H1 (cell line): Measurements from ENCODE around the gene TBCB. TPM values are rescaled to one million over a fixed set of nuclear protein-coding genes. Genes with fewer than 3 reads are reported as not detected.
A peak's percentile ranks its signal among the peaks of the same experiment; 100 is the strongest.

ENCODE experiments used
- ASH2L ChIP-seq: fragments of 200-600, 300-600 bp; sonication (generic); IDR thresholded peaks from one replicate; pipeline ENCODE4 v1.7.1; 2017; ENCODE audit warnings: low read length
- ATF2 ChIP-seq: IDR thresholded peaks from 2 replicates; pipeline ENCODE4 v1.6.1; 2012; ENCODE audit warnings: low read length, inconsistent platforms
- ATF3 ChIP-seq: IDR thresholded peaks from 2 replicates; pipeline ENCODE4 v1.6.1; 2011; ENCODE audit warnings: low read depth, mild to moderate bottlenecking, low read length; ENCODE audit not compliant: insufficient read depth
- BACH1 ChIP-seq: IDR thresholded peaks from 2 replicates; pipeline ENCODE4 v1.6.1; 2012; ENCODE audit warnings: low read length, improper control_type of control experiment
- BRCA1 ChIP-seq: IDR thresholded peaks from 2 replicates; pipeline ENCODE4 v1.6.1; 2012; ENCODE audit warnings: low read depth, low read length, improper control_type of control experiment
- CTCF ChIP-seq, 3 experiments: IDR thresholded peaks; 1 replicate in 2 of 3; 2 replicates in 1 of 3; pipeline versions ENCODE4 v1.5.1 to v1.6.1; 2011; ENCODE audit warnings: low read length in 3 of 3, mild to moderate bottlenecking in 3 of 3, inconsistent platforms in 2 of 3, low read depth in 1 of 3, moderate library complexity in 1 of 3; ENCODE audit not compliant: insufficient read depth in 1 of 3; ENCODE audit errors: control extremely low read depth in 1 of 3
- E2F6 ChIP-seq: IDR thresholded peaks from 2 replicates; pipeline ENCODE4 v1.6.1; 2012; ENCODE audit warnings: inconsistent platforms
- EP300 ChIP-seq, 2 experiments: IDR thresholded peaks; 1 replicate in 1 of 2; 2 replicates in 1 of 2; pipeline ENCODE4 v1.6.1; 2011 to 2012; ENCODE audit warnings: low read depth in 2 of 2, low read length in 2 of 2, mild to moderate bottlenecking in 2 of 2, borderline replicate concordance in 1 of 2, inconsistent platforms in 1 of 2, moderate library complexity in 1 of 2
- FOSL1 ChIP-seq: IDR thresholded peaks from 2 replicates; pipeline ENCODE4 v1.6.1; 2011; ENCODE audit warnings: mild to moderate bottlenecking, low read depth, low read length, moderate library complexity; ENCODE audit not compliant: insufficient read depth
- JUN ChIP-seq: IDR thresholded peaks from 2 replicates; pipeline ENCODE4 v1.6.1; 2011; ENCODE audit warnings: low read depth, mild to moderate bottlenecking, improper control_type of control experiment, low read length
- KDM1A ChIP-seq: fragments of 200-600, 300-600 bp; sonication (generic); IDR thresholded peaks from 2 replicates; pipeline ENCODE4 v1.7.1; 2016; ENCODE audit warnings: mild to moderate bottlenecking, low read length, borderline replicate concordance
- KDM4A ChIP-seq: IDR thresholded peaks from one replicate; pipeline ENCODE4 v1.7.1; 2012; ENCODE audit warnings: low read depth, mild to moderate bottlenecking, moderate library complexity, low read length, inconsistent platforms; ENCODE audit not compliant: severe bottlenecking
- POLR2A ChIP-seq, 2 experiments: IDR thresholded peaks; 1 replicate in 1 of 2; 2 replicates in 1 of 2; pipeline ENCODE4 v1.6.1; 2011; ENCODE audit warnings: low read depth in 2 of 2, low read length in 2 of 2, mild to moderate bottlenecking in 2 of 2; ENCODE audit errors: control extremely low read depth in 1 of 2
- POLR2AphosphoS5 ChIP-seq: IDR thresholded peaks from 2 replicates; pipeline ENCODE4 v1.6.1; 2011; ENCODE audit warnings: low read depth, low read length
- RBBP5 ChIP-seq: IDR thresholded peaks from 2 replicates; pipeline ENCODE4 v1.7.1; 2012; ENCODE audit warnings: low read depth, mild to moderate bottlenecking, inconsistent platforms, low read length, moderate library complexity, borderline replicate concordance
- SIN3A ChIP-seq, 2 experiments: IDR thresholded peaks in 1 of 2; conservative IDR thresholded peaks in 1 of 2; 2 replicates each; pipeline ENCODE4 v1.6.1; 2011 to 2012; ENCODE audit warnings: low read length in 2 of 2, improper control_type of control experiment in 1 of 2, low read depth in 1 of 2, mild to moderate bottlenecking in 1 of 2
- SIRT6 ChIP-seq: IDR thresholded peaks from one replicate; pipeline ENCODE4 v1.7.1; 2012; ENCODE audit warnings: low read length, inconsistent platforms
- YY1 ChIP-seq: IDR thresholded peaks from 2 replicates; pipeline ENCODE4 v1.6.1; 2011; ENCODE audit warnings: low read depth, mild to moderate bottlenecking, low read length
- polyA plus RNA-seq, 7 experiments: library from polyadenylated mRNA; depleted of rRNA in 3 of 7; stranded (reverse) in 5 of 7; unstranded in 2 of 7; fragments of >200 nt in 5 of 7; fragments of 200-250 nt in 2 of 7; gene quantifications; 1 replicate in 5 of 7; 2 replicates in 1 of 7; 4 replicates in 1 of 7; pipeline versions ENCODE4 v1.2.1 to v1.2.3, GENCODE V29; 2011 to 2013; ENCODE audit warnings: missing spikeins in 2 of 7, mixed read lengths in 2 of 7
- total RNA-seq: library from RNA; stranded (reverse); fragmentation: NEBNext Ultra II Directional; extraction: Animal tissue kit (Norgen Biotek cat#: 25700); gene quantifications from 2 replicates; pipeline ENCODE4 v1.2.1, GENCODE V29; 2021

TBCB gene
- total and polyA plus RNA-seq, 2 of the 8 experiments (the other 6 are each of a cell fraction or from before 2014, with no cell fraction given), result 153 to 286 TPM

- TF ChIP-seq FOSL1, result no peak
- TF ChIP-seq ASH2L, result no peak
- peak in 1 of 2 experiments; percentile 57; a peak in 1 of 3 replicates for TF ChIP-seq EP300 (IDR thresholded peaks at IDR 0.05; ENCODE audit: borderline replicate concordance in 1 of 2, low read depth in 2 of 2, low read length in 2 of 2)
- no peak for TF ChIP-seq POLR2A (IDR thresholded peaks at IDR 0.05; ENCODE audit: control extremely low read depth in 1 of 2, low read depth in 2 of 2, low read length in 2 of 2)
- no peak for TF ChIP-seq JUN
- TF ChIP-seq KDM4A, result peak; percentile 7
- no peak for TF ChIP-seq BACH1
- TF ChIP-seq RBBP5, result no peak
- TF ChIP-seq POLR2AphosphoS5, result no peak
- no peak for TF ChIP-seq E2F6
- TF ChIP-seq SIN3A (conservative IDR thresholded peaks at IDR 0.05 in 1 of 2, IDR thresholded peaks at IDR 0.05 in 1 of 2; ENCODE audit: low read depth in 1 of 2, low read length in 2 of 2), result 0 out of 4 replicates have a peak, but pooled peaks of 1 of the 2 experiments have one; percentile 57
- TF ChIP-seq ATF2, result no peak
- no peak for TF ChIP-seq BRCA1
- TF ChIP-seq YY1, result no peak
- peak; percentile 69; the same call in 1 of the 2 replicates for TF ChIP-seq KDM1A
- no peak for TF ChIP-seq ATF3
- no peak for TF ChIP-seq SIRT6
- no peak for TF ChIP-seq CTCF (IDR thresholded peaks at IDR 0.05; ENCODE audit: control extremely low read depth in 1 of 3, insufficient read depth in 1 of 3, low read depth in 1 of 3, low read length in 3 of 3)
These were observed 4.6 kb upstream of the TBCB start, which contains the start of gene OVOL3 (continued) for GRCh38 chr19:36110487-36111199.
